ENCODE measurements around the gene VAV2. TPM values are rescaled to one million over a fixed set of nuclear protein-coding genes. Genes with fewer than 3 reads are reported as not detected.

The VAV2 gene
- total and polyA plus RNA-seq, 5 experiments from 2014 or later: 0.20 to 4.3 (median 0.36) TPM

DNA sequence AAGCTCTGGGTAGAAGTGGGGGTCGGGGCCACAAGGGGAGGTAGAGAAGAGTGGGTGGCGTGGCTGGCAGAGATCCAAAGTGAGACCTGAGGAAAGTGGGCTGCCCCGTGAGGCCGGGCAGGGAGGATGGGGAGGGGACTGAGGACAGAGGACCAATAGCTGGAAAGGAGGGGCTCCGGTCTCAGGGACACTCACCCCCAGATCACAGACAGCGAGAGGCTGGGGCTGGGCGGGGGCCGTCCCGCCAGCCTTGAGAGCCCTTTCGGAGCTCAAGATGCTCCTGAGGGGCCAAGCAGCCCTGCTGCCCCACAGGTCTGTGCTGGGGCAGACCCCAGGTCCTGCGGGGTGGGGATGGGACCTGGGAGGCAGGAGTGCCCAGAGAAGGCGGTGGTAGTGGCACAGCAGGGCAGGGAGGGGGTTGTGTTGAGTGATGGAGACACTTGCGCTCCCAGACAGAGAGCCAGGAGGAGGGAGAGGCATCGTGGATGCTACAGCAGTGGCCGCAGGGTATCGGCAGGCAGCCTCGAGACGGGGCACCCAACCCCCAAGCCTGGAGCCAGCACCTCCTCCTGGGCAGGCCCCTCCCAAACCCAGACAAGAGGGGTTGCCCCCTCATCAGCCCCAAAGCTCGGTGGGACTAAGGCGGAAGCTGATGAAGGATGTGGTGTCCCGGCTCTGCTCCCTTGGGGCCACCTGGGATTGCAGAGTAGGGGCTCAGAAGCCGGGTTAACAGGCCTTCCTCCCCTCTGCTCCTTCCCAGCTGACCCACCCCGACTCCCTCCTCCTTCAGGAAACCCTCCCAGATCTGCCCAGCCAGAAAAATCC is 257.3 kb downstream of the VAV2 start:
- DNase-seq (no peak), ATAC-seq (no peak)
- H3K9me3 Mint-ChIP-seq: no peaks in the 10 kb centered on the region
- peak overlapping the region in 2 of 10 donors; percentile 56 to 71 for H3K27ac Mint-ChIP-seq
- H3K36me3 Mint-ChIP-seq: no peaks in the 10 kb centered on the region
- peaks cover 0 to 2% (median 0%) of the 10 kb centered on the region in 5 donors for H3K27me3 Mint-ChIP-seq
- H3K4me3 Mint-ChIP-seq: no peak overlapping the region
- POLR2A ChIA-PET: no interaction called here
- peaks cover 5 to 13% (median 10%) of the 10 kb centered on the region in 4 donors for H3K4me1 Mint-ChIP-seq

DNA sequence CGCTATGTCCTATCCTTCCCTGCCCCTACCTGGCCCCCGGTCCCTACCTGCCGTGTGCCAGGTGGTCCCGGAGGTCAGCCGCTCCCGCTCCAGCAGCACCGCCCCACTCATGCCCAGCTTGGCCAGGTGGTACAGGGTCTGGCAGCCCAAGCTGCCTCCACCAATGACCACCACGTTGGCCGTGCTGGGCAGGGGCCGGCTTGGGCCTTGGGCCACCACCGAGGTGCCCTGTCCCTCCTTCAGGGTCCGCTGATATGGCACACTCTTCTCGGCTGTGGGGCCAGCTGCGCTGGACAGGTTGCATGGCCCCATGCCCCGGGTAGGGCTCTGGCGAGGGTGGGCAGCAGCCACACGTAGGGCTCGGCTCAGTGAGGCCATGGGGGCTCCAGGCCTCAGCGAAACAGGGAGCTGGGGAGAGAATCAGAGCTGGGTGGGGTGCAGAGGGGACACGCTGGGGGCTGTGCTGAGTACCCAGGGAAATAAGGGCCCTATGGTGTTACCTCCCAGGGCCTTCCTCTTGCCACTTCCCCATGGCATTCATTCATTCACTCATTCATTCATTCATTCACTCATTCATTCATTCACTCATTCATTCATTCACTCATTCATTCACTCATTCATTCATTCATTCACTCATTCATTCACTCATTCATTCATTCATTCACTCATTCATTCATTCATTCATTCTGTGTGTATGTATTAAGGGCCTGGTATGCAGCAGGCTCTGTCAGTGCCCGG is 258.2 kb downstream of the VAV2 start:
- Mint-ChIP-seq H3K27me3 (peaks cover 0 to 2% (median 0%) of the 10 kb centered on the region in 5 donors), H3K4me1 (peaks cover 5 to 10% (median 8%) of the 10 kb centered on the region in 4 donors), H3K9me3 (no peaks in the 10 kb centered on the region), H3K4me3 (no peak overlapping the region), H3K36me3 (no peaks in the 10 kb centered on the region), H3K27ac (peak overlapping the region in 1 of 10 donors; percentile 56)
- POLR2A ChIA-PET: no interaction called here
- ATAC-seq (no peak), DNase-seq (peak in 1 of 10 donors; percentile 56)

DNA sequence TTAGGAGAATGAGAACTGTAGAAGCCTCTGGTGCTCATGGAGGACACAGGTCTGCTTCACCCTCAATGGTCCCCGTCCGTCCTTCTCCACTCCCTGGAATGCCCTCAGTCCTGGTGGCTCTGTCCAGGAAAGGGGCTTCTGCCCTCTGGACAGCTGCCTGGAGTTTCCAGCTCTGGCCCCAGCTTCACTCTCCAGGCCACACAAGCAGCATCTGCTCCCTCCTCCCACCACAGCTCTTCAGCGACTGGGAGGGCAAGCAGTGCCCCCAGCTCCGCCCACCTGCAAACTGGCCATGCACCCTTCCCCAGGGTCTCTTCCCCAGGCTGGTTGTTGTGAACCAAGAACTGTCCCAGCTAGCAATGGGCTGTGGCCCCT is 258.7 kb downstream of the VAV2 start:
- peaks cover 0 to 2% (median 0%) of the 10 kb centered on the region in 5 donors for H3K27me3 Mint-ChIP-seq
- no peaks in the 10 kb centered on the region for H3K9me3 Mint-ChIP-seq
- H3K36me3 Mint-ChIP-seq: no peaks in the 10 kb centered on the region
- ATAC-seq: no peak
- no peak overlapping the region for H3K4me3 Mint-ChIP-seq
- no peak overlapping the region for H3K27ac Mint-ChIP-seq
- peaks cover 5 to 7% (median 6%) of the 10 kb centered on the region in 4 donors for H3K4me1 Mint-ChIP-seq
- DNase-seq: peak in 1 of 10 donors; percentile 44
- POLR2A ChIA-PET: no interaction called here

DNA sequence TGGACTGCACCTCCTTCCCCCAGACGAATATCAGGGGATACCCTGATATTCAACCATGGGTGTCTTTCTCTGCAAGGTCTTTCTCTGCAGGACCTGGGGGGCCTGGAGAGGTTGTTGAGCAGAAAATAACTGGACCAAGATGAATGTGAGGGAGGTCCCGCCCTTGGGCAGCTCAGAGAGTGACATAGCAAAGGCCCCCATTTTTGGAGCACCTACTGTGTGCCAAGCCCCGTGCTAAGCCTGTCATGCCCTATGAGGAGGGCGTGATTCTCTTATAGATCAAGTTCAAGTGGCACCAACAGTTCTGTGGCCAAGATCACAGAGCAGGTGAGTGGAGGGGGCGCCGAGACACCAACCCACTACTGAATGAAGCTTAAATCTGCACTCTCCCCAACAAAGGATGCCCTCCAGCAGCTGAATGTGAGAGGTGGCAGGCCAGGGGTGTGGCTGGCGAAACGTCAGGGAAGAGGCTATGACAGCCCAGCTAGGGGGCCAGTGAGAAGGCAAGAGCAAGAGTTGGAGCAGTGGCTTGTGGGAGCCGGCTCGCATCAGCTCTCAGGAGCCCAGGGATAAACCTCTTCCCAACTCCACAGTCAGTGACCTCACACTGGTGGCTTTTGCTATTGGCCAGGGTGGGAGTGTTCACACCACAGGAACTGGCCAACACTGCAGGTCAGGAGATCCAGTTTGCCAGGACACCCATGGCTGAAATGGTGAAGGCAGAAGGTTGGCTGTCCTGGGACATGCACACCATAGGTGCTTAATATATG is 259.3 kb downstream of the VAV2 start:
- Mint-ChIP-seq H3K36me3 (no peaks in the 10 kb centered on the region), H3K4me1 (peaks cover 3 to 7% (median 4%) of the 10 kb centered on the region in 4 donors), H3K27me3 (peaks cover 0 to 2% (median 0%) of the 10 kb centered on the region in 5 donors), H3K9me3 (no peaks in the 10 kb centered on the region), H3K27ac (no peak overlapping the region), H3K4me3 (no peak overlapping the region)
- DNase-seq: no peak
- ATAC-seq: peak in 1 of 2 donors; percentile 32
- POLR2A ChIA-PET: no interaction called here

DNA sequence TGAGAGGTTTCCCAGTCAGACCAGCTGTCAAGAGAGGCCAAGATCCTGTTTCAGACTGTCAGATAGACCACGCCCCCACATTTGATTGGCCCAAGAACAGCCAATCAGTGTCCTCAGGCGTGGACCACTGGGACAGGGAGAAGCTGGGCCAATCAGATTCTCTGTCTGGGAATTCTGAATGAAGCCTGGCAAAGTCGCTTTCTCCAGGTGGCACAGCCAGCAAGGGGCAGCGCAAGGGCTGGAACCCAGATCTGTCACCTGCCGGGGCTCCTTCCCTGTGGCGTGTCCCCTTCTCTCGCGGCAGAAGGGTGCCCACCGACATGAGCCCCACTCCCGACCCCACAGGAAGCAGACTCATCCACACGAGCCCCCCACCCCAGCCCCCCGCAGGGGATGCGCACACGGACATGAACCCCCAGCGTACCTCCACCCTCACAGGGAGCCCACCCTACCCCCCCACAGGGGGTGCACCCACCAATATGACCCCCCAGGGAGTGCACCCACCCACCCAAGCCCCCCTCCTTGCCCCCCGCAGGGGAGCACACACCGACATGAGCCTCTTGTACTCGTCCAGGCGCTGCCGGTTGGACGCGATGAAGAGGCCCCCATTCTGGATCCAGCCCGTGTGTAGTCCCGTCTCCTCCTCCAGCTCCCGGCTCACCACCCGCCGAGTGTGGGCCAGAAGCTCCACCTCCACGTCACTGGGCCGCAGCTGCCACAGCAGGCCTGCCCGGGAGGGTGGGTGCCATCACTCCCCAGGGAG is 260.1 kb downstream of the VAV2 start:
- no peaks in the 10 kb centered on the region for H3K9me3 Mint-ChIP-seq

DNA sequence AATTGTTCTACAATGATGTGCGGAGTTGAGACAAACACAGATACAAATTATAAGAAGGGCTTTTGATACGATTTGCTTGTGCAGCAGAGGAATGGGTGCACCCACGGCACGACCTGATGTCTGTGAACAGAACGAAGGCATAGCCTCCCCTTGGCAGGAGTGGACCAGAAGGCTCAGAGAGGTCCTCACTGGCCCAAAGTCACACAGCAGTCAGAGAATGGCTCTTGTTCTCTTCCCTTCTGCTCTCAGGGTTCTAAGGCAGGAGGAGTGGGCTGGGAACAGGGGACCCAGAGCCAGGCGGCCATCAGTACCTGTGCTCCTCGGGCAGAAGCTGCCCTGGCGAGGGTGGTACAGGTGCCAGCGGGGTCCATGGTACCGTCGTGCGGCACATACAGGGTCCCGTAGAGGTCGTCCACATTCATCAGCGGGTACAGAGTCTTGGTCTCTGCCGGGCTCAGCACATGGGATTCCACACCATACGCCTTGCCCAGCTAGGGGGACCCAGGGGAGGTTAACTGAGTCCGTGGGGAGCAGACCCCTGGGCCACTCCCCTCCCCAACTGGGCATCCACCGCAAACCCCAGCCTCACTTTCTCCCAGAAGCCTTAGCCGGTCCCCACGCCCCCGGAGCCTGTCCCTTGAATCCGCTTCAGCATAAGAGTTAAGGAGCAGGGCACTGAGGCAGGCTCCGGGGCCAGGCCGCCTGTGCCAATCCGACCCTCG is 261.0 kb downstream of the VAV2 start:
- Mint-ChIP-seq H3K27me3 (peaks cover 0 to 10% (median 5%) of the 10 kb centered on the region in 5 donors), H3K27ac (no peak overlapping the region), H3K4me1 (peaks cover 8 to 10% (median 9%) of the 10 kb centered on the region in 4 donors), H3K4me3 (no peak overlapping the region), H3K36me3 (no peaks in the 10 kb centered on the region), H3K9me3 (no peaks in the 10 kb centered on the region)
- DNase-seq (peak in 2 of 10 donors; percentile 9 to 38), ATAC-seq (no peak)
- POLR2A ChIA-PET: no interaction called here

More for the DNA sequence above, 260.1 kb downstream of the VAV2 start:
- H3K27me3 Mint-ChIP-seq: peaks cover 0 to 2% (median 0%) of the 10 kb centered on the region in 5 donors
- DNase-seq: peak in 2 of 10 donors; percentile 15 to 53
- H3K4me1 Mint-ChIP-seq: peaks cover 0 to 4% (median 2%) of the 10 kb centered on the region in 4 donors
- POLR2A ChIA-PET: no interaction called here
- H3K4me3 Mint-ChIP-seq: no peak overlapping the region
- no peak overlapping the region for H3K27ac Mint-ChIP-seq
- no peak for ATAC-seq
- H3K36me3 Mint-ChIP-seq: no peaks in the 10 kb centered on the region

DNA sequence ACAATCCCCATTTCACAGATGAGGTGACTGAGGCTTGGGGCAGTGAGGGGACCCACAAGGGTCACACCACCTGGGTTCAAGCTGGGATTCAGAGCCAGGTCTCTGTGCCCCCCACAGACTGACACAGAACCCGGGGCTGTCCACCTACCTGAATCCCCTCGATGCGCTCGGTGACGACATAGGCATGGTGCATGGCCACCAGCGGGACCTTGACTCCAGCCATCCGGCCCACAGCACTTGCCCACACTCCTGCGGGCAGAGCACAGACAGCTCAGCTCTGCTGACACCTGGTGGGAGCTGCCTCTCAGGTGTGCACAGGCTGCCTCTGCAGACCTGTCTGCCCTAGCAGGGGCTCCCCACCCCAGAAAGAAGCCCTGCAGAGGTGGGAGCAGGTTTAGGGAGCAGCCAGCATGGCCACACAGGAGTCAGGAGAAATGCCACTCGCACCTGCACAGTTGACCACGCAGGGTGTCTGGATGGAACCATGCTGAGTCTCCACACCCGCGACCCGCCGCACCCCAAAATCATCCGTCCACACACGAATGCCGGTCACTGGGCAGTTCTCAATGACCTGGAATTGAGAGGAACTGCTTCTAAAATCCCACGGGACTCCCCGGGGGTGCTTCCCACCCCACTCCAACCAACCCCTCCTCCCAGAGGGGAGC is 262.4 kb downstream of the VAV2 start:
- DNase-seq (peak in 2 of 10 donors; percentile 12 to 60), ATAC-seq (no peak)
- no peak overlapping the region for H3K27ac Mint-ChIP-seq
- peaks cover 6 to 9% (median 7%) of the 10 kb centered on the region in 4 donors for H3K4me1 Mint-ChIP-seq
- peaks cover 0 to 10% (median 6%) of the 10 kb centered on the region in 5 donors for H3K27me3 Mint-ChIP-seq
- H3K36me3 Mint-ChIP-seq: no peaks in the 10 kb centered on the region
- POLR2A ChIA-PET: no interaction called here
- no peak overlapping the region for H3K4me3 Mint-ChIP-seq
- no peaks in the 10 kb centered on the region for H3K9me3 Mint-ChIP-seq

DNA sequence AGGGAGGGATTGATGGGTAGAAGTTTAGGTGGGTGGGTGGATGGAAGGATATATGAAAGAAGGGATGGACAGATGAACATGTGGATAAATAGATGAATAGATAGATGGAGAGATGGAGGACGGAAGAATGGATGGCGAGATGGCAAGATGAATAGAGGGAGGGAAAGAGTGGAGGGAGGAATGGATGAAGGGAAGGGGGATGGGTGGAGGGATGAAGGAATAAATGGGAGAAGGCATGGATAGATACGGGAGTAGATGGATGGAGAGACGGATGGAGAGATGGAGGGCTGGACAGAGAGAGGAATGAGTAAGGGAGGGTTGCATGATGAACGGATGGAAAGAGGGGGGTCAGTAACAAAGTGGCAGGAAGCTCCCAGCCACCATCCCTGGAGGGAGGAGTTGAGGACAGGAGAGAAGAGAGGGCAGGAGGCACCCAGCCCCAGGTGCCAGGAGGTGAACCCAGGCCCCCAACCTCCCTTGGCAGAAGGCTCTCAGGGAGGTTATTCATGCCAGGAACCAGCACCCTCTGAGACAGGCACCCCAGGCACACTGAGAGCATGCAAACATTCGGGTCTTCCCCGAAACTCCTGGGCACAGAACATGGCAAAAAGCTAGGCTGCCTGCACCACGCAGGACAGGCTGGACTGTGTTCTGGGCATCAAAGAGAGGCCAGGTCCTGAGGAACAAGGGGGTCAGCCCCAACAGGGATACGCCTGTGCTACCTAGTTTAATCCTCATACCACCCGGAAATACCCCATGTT is 263.1 kb downstream of the VAV2 start:
- no peaks in the 10 kb centered on the region for H3K9me3 Mint-ChIP-seq
- no peak overlapping the region for H3K27ac Mint-ChIP-seq
- ATAC-seq (no peak), DNase-seq (peak in 2 of 10 donors; percentile 10 to 26)
- H3K36me3 Mint-ChIP-seq: no peaks in the 10 kb centered on the region
- peaks cover 2 to 10% (median 6%) of the 10 kb centered on the region in 5 donors for H3K27me3 Mint-ChIP-seq
- POLR2A ChIA-PET: no interaction called here
- peaks cover 6 to 9% (median 7%) of the 10 kb centered on the region in 4 donors for H3K4me1 Mint-ChIP-seq
- no peak overlapping the region for H3K4me3 Mint-ChIP-seq

DNA sequence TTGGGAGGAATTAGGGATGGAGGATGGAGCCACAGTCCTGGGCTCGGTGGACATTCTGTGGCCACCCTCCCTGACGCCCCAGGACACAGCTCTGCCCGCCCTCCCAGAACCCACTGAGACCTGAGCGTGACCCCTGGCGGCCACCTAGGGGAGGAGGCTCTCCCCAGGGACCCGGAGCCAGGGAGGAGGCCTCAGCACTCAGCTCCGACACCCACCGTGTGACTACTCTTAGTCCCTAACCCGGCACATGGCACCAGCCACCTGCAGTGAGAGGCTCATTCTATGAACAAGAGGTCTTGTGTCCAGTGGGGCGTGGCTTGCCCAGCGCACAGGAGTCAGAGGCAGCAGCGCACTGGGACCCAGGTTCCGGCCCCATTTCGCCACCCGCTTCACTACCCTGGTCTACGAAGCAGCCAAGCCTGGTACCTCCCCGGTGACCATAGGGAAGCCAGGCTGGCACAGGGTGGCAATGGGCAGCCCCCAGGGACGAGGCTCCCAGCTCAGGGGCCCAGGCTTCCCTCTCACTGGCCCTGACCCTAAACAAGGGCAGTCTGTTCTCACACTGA is 264.2 kb downstream of the VAV2 start:
- H3K4me1 Mint-ChIP-seq: peaks cover 6 to 9% (median 7%) of the 10 kb centered on the region in 4 donors
- H3K36me3 Mint-ChIP-seq: no peaks in the 10 kb centered on the region
- POLR2A ChIA-PET: no interaction called here
- H3K27ac Mint-ChIP-seq: no peak overlapping the region
- H3K27me3 Mint-ChIP-seq: peaks cover 2 to 10% (median 6%) of the 10 kb centered on the region in 5 donors
- no peak overlapping the region for H3K4me3 Mint-ChIP-seq
- no peak for ATAC-seq
- peaks cover 0 to 2% (median 0%) of the 10 kb centered on the region in 9 donors for H3K9me3 Mint-ChIP-seq
- peak in 2 of 10 donors; percentile 12 to 24 for DNase-seq

DNA sequence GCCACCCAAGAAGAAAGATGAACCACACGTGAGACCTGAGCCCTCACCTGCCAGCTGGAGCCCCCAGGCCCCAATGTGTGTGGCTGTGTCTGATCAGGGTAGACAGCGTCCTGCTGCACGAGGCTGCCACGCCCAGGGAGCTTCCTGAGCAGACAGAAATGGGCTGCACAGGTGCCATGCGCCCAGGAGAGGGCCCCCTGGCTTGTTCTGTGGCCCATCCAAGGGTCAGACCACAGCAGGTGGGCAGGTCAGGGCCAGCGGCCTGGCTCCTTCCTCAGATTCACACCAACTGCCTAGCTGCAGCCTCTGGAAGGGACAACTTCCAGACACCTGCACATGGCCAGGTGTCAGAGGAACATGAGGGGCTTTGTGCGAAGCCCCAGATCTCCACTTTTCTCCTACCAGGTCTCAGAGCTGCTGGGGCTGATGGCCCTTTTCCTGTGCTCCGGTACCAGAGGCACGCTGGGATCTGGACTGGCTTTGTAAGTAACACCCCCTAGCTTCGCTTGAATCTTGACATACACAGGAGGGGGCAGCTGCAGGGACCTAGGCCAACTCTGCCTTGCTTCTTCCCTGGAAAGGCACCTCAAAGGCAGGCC is 264.7 kb downstream of the VAV2 start:
- Mint-ChIP-seq H3K9me3 (peaks cover 0 to 2% (median 0%) of the 10 kb centered on the region in 9 donors), H3K36me3 (no peaks in the 10 kb centered on the region), H3K4me1 (peaks cover 6 to 9% (median 7%) of the 10 kb centered on the region in 4 donors), H3K4me3 (no peak overlapping the region), H3K27me3 (peaks cover 2 to 10% (median 6%) of the 10 kb centered on the region in 5 donors), H3K27ac (no peak overlapping the region)
- peak in 1 of 10 donors; percentile 35 for DNase-seq
- POLR2A ChIA-PET: interaction anchor here (1.1 kb wide), 1 partner anchor 71 kb away, joined by 3 read pairs; no protein-coding TSS in a partner anchor
- ATAC-seq: no peak

All from naive thymus-derived CD8-positive, alpha-beta T cell (primary cell).